WTC11 (cell line): ENCODE measurements around the gene RASSF4. TPM values are rescaled to one million over a fixed set of nuclear protein-coding genes. Genes with fewer than 3 reads are reported as not detected.

Experiments
- ATAC-seq: fragments of 200-7000 bp; cut with Tn5 transposase; 2 replicates; pipeline ENCODE4 v1.10.0; 2021; ENCODE audit warnings: mild to moderate bottlenecking, moderate library complexity
- CTCF ChIA-PET: fragments of 300-600 bp; sonication (Branson Sonifier 250); formaldehyde crosslinking; loops from one replicate; lab custom pipeline; 2021; ENCODE audit warnings: antibody characterized with exemption; lab: Charles Lee
- POLR2A ChIA-PET: fragments of 350-600 bp; sonication (Branson Sonifier 250); formaldehyde crosslinking; loops from one replicate; lab custom pipeline; 2021; ENCODE audit warnings: antibody characterized with exemption; lab: Charles Lee
- DNase-seq: peaks from one replicate; pipeline ENCODE4 v3.0.0; 2021; ENCODE audit warnings: low spot score
- H3K27ac Mint-ChIP-seq: 2 replicates; pipeline ENCODE4 v1.8.0; 2021; ENCODE audit warnings: mixed read lengths
- H3K27me3 Mint-ChIP-seq: 2 replicates; pipeline ENCODE4 v1.8.0; 2021; ENCODE audit warnings: low read depth, mild to moderate bottlenecking, moderate library complexity, mixed read lengths
- H3K36me3 Mint-ChIP-seq: 2 replicates; pipeline ENCODE4 v1.8.0; 2021; ENCODE audit warnings: mixed read lengths
- H3K4me1 Mint-ChIP-seq: 2 replicates; pipeline ENCODE4 v1.8.0; 2022; ENCODE audit warnings: mixed read lengths
- H3K4me3 Mint-ChIP-seq: 2 replicates; pipeline ENCODE4 v1.8.0; 2021; ENCODE audit warnings: mild to moderate bottlenecking, moderate library complexity, mixed read lengths
- H3K9me3 Mint-ChIP-seq: 2 replicates; pipeline ENCODE4 v1.8.0; 2021; ENCODE audit warnings: mixed read lengths
- CREB1 ChIP-seq: sonication (generic); formaldehyde crosslinking; IDR thresholded peaks from 2 replicates; pipeline ENCODE4 v1.8.0; 2023; ENCODE audit warnings: mild to moderate bottlenecking, missing genetic modification reagents
- CREM ChIP-seq: sonication (generic); formaldehyde crosslinking; IDR thresholded peaks from 2 replicates; pipeline ENCODE4 v1.8.1; 2022; ENCODE audit warnings: mild to moderate bottlenecking, missing genetic modification reagents, moderate library complexity
- GRHL2 ChIP-seq: fragments of 250-450 bp; sonication (Bioruptor Pico); IDR thresholded peaks from 2 replicates; pipeline ENCODE4 v1.8.0; 2022; ENCODE audit warnings: mild to moderate bottlenecking, moderate library complexity; ENCODE audit not compliant: insufficient replicate concordance, severe bottlenecking
- GTF2I ChIP-seq: fragments of 250-450 bp; sonication (Bioruptor Pico); conservative IDR thresholded peaks from 2 replicates; pipeline ENCODE4 v1.4.0; 2021; ENCODE audit warnings: mild to moderate bottlenecking
- JAZF1 ChIP-seq: fragments of 250-450 bp; sonication (Bioruptor Pico); IDR thresholded peaks from 2 replicates; pipeline ENCODE4 v1.9.0; 2021; ENCODE audit warnings: moderate library complexity, mild to moderate bottlenecking, inconsistent platforms
- MYBL2 ChIP-seq: sonication (generic); formaldehyde crosslinking; IDR thresholded peaks from 2 replicates; pipeline ENCODE4 v1.8.1; 2023; ENCODE audit warnings: mild to moderate bottlenecking, moderate library complexity, missing genetic modification reagents
- SP1 ChIP-seq: sonication (generic); formaldehyde crosslinking; conservative IDR thresholded peaks from 2 replicates; pipeline ENCODE4 v1.8.1; 2022; ENCODE audit warnings: missing genetic modification reagents
- TEAD1 ChIP-seq: sonication (generic); formaldehyde crosslinking; IDR thresholded peaks from 2 replicates; pipeline ENCODE4 v1.8.0; 2022; ENCODE audit warnings: mild to moderate bottlenecking, missing genetic modification reagents
- ZNF121 ChIP-seq: sonication (generic); formaldehyde crosslinking; IDR thresholded peaks from 2 replicates; pipeline ENCODE4 v1.8.0; 2023; ENCODE audit warnings: missing genetic modification reagents
- ZNF138 ChIP-seq: sonication (generic); formaldehyde crosslinking; conservative IDR thresholded peaks from 2 replicates; pipeline ENCODE4 v1.8.1; 2022; ENCODE audit warnings: mild to moderate bottlenecking, moderate library complexity, missing genetic modification reagents
- ZNF219 ChIP-seq: sonication (generic); formaldehyde crosslinking; IDR thresholded peaks from 2 replicates; pipeline ENCODE4 v1.8.0; 2023; ENCODE audit warnings: missing genetic modification reagents, mild to moderate bottlenecking, borderline replicate concordance
- ZNF317 ChIP-seq: sonication (generic); formaldehyde crosslinking; IDR thresholded peaks from 2 replicates; pipeline ENCODE4 v1.8.1; 2023; ENCODE audit warnings: low read depth, mild to moderate bottlenecking, moderate library complexity, missing genetic modification reagents, borderline replicate concordance
- ZNF416 ChIP-seq: fragments of 250-450 bp; sonication (Bioruptor Pico); IDR thresholded peaks from 2 replicates; pipeline ENCODE4 v1.9.0; 2021; ENCODE audit warnings: mild to moderate bottlenecking, inconsistent platforms
- ZNF671 ChIP-seq: fragments of 250-450 bp; sonication (Bioruptor Pico); IDR thresholded peaks from 2 replicates; pipeline ENCODE4 v1.8.0; 2021; ENCODE audit warnings: mild to moderate bottlenecking
- total RNA-seq: library from RNA; stranded (reverse); gene quantifications from 3 replicates; pipeline ENCODE4 v1.2.3, GENCODE V29; 2021
- TF ChIP-seq, protein P1 (sequence below): sonication (generic); formaldehyde crosslinking; IDR thresholded peaks from 2 replicates; pipeline ENCODE4 v1.8.1; 2023; ENCODE audit warnings: mild to moderate bottlenecking, missing genetic modification reagents
- TF ChIP-seq, protein P2 (sequence below): fragments of 250-450 bp; sonication (Bioruptor Pico); IDR thresholded peaks from 2 replicates; pipeline ENCODE4 v2.1.2; 2022; ENCODE audit warnings: mild to moderate bottlenecking, moderate library complexity
- TF ChIP-seq, protein P3 (sequence below): fragments of 250-450 bp; sonication (Bioruptor Pico); IDR thresholded peaks from 2 replicates; pipeline ENCODE4 v1.9.0; 2021; ENCODE audit warnings: moderate library complexity, mild to moderate bottlenecking, inconsistent platforms, borderline replicate concordance
- TF ChIP-seq, protein P4 (sequence below): sonication (generic); formaldehyde crosslinking; IDR thresholded peaks from 2 replicates; pipeline ENCODE4 v1.8.1; 2022; ENCODE audit warnings: low read depth, missing genetic modification reagents, borderline replicate concordance
- TF ChIP-seq, protein P5 (sequence below): sonication (generic); formaldehyde crosslinking; IDR thresholded peaks from 2 replicates; pipeline ENCODE4 v1.8.0; 2022; ENCODE audit warnings: mild to moderate bottlenecking, missing genetic modification reagents
- TF ChIP-seq, protein P6 (sequence below): sonication (generic); formaldehyde crosslinking; IDR thresholded peaks from 2 replicates; pipeline ENCODE4 v1.8.0; 2023; ENCODE audit warnings: missing genetic modification reagents
- TF ChIP-seq, protein P7 (sequence below): sonication (generic); formaldehyde crosslinking; IDR thresholded peaks from 2 replicates; pipeline ENCODE4 v1.8.0; 2022; ENCODE audit warnings: missing genetic modification reagents

RASSF4 gene
- total RNA-seq, 1 experiment from 2014 or later: 15.7 TPM

DNA sequence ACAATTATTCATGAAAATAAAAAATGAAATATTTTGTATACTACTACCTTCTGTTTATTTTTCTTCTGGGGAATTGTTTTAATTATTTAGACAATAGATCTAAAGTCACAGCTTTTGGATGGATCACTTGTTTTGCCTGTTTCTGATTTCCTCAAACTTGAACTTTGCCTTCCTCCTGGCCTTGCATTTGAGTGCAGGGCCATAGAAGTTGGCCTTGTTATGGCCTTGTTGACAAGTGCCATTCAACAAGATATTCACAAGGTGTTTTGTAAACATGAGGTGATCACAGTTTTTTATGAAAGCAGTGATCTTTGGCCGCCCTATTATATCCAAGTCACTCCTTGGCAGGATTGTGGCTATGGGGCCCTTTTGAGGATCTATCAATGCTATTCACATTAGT, 45.7 kb downstream of the RASSF4 start (continued):
- TF ChIP-seq, protein P1, sequence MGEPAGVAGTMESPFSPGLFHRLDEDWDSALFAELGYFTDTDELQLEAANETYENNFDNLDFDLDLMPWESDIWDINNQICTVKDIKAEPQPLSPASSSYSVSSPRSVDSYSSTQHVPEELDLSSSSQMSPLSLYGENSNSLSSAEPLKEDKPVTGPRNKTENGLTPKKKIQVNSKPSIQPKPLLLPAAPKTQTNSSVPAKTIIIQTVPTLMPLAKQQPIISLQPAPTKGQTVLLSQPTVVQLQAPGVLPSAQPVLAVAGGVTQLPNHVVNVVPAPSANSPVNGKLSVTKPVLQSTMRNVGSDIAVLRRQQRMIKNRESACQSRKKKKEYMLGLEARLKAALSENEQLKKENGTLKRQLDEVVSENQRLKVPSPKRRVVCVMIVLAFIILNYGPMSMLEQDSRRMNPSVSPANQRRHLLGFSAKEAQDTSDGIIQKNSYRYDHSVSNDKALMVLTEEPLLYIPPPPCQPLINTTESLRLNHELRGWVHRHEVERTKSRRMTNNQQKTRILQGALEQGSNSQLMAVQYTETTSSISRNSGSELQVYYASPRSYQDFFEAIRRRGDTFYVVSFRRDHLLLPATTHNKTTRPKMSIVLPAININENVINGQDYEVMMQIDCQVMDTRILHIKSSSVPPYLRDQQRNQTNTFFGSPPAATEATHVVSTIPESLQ (CRISPR knock-in tag): no peak

DNA sequence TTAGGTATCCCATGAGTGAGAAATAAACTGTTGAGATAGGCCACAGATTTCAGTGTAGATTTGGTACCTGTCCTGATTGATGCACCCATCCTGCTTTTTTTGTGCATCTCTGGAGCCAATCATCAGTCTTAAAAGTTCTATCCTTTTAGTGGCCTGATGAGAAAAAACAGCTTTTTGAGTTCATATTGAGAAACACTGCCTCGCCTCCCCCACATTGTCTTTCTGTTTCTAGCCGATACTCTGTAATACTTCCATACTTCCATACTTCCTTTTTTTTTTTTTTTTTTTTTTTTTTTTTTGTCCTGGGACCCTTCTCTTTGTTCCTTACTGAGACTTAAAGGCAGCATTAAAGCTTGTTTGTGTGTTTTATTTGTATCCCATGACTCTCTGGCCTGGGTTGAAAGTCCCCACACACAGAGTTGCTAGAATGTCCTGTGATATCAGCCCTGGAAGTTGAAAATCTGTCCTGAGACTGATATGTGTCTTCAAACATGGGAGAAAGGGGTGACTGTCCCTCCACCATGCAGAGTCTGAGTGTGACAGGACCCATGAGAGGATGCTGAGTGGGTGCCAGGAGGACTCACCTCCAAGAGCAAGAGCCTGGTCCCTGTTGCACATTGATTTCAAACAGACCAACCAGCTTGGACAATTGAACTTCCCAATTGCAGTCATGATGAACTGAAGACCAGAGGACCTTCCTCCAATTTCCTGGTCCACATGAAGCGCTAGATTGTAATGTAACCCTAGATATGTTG, 46.9 kb downstream of the RASSF4 start:
- peaks cover 9% of the 10 kb centered on the region for H3K9me3 Mint-ChIP-seq
- no peak overlapping the region for H3K27ac Mint-ChIP-seq
- TF ChIP-seq TEAD1 (CRISPR knock-in tag): no peak
- no peak for TF ChIP-seq JAZF1 (CRISPR knock-in tag)
- TF ChIP-seq, protein P2, sequence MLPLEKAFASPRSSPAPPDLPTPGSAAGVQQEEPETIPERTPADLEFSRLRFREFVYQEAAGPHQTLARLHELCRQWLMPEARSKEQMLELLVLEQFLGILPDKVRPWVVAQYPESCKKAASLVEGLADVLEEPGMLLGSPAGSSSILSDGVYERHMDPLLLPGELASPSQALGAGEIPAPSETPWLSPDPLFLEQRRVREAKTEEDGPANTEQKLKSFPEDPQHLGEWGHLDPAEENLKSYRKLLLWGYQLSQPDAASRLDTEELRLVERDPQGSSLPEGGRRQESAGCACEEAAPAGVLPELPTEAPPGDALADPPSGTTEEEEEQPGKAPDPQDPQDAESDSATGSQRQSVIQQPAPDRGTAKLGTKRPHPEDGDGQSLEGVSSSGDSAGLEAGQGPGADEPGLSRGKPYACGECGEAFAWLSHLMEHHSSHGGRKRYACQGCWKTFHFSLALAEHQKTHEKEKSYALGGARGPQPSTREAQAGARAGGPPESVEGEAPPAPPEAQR: no peak
- TF ChIP-seq, protein P3, sequence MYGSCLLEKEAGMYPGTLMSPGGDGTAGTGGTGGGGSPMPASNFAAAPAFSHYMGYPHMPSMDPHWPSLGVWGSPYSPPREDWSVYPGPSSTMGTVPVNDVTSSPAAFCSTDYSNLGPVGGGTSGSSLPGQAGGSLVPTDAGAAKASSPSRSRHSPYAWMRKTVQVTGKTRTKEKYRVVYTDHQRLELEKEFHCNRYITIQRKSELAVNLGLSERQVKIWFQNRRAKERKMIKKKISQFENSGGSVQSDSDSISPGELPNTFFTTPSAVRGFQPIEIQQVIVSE (CRISPR knock-in tag): no peak
- TF ChIP-seq ZNF416 (CRISPR knock-in tag): no peak
- TF ChIP-seq ZNF219 (CRISPR knock-in tag): no peak
- no peak for TF ChIP-seq ZNF317 (CRISPR knock-in tag)
- TF ChIP-seq, protein P4, sequence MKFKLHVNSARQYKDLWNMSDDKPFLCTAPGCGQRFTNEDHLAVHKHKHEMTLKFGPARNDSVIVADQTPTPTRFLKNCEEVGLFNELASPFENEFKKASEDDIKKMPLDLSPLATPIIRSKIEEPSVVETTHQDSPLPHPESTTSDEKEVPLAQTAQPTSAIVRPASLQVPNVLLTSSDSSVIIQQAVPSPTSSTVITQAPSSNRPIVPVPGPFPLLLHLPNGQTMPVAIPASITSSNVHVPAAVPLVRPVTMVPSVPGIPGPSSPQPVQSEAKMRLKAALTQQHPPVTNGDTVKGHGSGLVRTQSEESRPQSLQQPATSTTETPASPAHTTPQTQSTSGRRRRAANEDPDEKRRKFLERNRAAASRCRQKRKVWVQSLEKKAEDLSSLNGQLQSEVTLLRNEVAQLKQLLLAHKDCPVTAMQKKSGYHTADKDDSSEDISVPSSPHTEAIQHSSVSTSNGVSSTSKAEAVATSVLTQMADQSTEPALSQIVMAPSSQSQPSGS (CRISPR knock-in tag): no peak
- TF ChIP-seq, protein P5, sequence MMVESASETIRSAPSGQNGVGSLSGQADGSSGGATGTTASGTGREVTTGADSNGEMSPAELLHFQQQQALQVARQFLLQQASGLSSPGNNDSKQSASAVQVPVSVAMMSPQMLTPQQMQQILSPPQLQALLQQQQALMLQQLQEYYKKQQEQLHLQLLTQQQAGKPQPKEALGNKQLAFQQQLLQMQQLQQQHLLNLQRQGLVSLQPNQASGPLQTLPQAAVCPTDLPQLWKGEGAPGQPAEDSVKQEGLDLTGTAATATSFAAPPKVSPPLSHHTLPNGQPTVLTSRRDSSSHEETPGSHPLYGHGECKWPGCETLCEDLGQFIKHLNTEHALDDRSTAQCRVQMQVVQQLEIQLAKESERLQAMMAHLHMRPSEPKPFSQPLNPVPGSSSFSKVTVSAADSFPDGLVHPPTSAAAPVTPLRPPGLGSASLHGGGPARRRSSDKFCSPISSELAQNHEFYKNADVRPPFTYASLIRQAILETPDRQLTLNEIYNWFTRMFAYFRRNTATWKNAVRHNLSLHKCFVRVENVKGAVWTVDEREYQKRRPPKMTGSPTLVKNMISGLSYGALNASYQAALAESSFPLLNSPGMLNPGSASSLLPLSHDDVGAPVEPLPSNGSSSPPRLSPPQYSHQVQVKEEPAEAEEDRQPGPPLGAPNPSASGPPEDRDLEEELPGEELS: no peak
- TF ChIP-seq, protein P6, sequence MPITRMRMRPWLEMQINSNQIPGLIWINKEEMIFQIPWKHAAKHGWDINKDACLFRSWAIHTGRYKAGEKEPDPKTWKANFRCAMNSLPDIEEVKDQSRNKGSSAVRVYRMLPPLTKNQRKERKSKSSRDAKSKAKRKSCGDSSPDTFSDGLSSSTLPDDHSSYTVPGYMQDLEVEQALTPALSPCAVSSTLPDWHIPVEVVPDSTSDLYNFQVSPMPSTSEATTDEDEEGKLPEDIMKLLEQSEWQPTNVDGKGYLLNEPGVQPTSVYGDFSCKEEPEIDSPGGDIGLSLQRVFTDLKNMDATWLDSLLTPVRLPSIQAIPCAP: no peak
- TF ChIP-seq CREB1: no peak
- no peak for TF ChIP-seq GRHL2 (CRISPR knock-in tag)
- no peak for TF ChIP-seq CREM (CRISPR knock-in tag)
- no peak for TF ChIP-seq ZNF138
- no peak for TF ChIP-seq GTF2I
- TF ChIP-seq, protein P7, sequence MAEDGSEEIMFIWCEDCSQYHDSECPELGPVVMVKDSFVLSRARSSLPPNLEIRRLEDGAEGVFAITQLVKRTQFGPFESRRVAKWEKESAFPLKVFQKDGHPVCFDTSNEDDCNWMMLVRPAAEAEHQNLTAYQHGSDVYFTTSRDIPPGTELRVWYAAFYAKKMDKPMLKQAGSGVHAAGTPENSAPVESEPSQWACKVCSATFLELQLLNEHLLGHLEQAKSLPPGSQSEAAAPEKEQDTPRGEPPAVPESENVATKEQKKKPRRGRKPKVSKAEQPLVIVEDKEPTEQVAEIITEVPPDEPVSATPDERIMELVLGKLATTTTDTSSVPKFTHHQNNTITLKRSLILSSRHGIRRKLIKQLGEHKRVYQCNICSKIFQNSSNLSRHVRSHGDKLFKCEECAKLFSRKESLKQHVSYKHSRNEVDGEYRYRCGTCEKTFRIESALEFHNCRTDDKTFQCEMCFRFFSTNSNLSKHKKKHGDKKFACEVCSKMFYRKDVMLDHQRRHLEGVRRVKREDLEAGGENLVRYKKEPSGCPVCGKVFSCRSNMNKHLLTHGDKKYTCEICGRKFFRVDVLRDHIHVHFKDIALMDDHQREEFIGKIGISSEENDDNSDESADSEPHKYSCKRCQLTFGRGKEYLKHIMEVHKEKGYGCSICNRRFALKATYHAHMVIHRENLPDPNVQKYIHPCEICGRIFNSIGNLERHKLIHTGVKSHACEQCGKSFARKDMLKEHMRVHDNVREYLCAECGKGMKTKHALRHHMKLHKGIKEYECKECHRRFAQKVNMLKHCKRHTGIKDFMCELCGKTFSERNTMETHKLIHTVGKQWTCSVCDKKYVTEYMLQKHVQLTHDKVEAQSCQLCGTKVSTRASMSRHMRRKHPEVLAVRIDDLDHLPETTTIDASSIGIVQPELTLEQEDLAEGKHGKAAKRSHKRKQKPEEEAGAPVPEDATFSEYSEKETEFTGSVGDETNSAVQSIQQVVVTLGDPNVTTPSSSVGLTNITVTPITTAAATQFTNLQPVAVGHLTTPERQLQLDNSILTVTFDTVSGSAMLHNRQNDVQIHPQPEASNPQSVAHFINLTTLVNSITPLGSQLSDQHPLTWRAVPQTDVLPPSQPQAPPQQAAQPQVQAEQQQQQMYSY (CRISPR knock-in tag): no peak
- no peak for TF ChIP-seq ZNF671 (CRISPR knock-in tag)
- TF ChIP-seq MYBL2 (CRISPR knock-in tag): no peak
- TF ChIP-seq SP1: no peak
- no peak for TF ChIP-seq ZNF121
- ChIA-PET CTCF (interaction anchor here (1.1 kb wide), 1 partner anchor 229 kb away, joined by 5 read pairs; no protein-coding TSS in a partner anchor), POLR2A (no interaction called here)
- H3K4me1 Mint-ChIP-seq: peaks cover 17% of the 10 kb centered on the region
- H3K4me3 Mint-ChIP-seq: no peak overlapping the region
- no peaks in the 10 kb centered on the region for H3K27me3 Mint-ChIP-seq
- no peak for ATAC-seq
- no peak for DNase-seq
- H3K36me3 Mint-ChIP-seq: peaks cover 32% of the 10 kb centered on the region
